Brain microvascular endothelial cell (primary cell): ENCODE data around the gene SUPT3H.

Source experiments
- DNase-seq: peaks from one replicate; pipeline ENCODE4 v3.0.0-alpha.2; 2020
- H3K27ac ChIP-seq: fragments of 250-450 bp; sonication (Bioruptor Pico); 2 replicates; pipeline ENCODE4 v1.5.1; 2020; ENCODE audit warnings: mild to moderate bottlenecking, moderate library complexity
- H3K27me3 ChIP-seq: fragments of 250-450 bp; sonication (Bioruptor Pico); replicated peaks from 2 replicates; pipeline ENCODE4 v1.5.1; 2020; ENCODE audit warnings: mild to moderate bottlenecking
- H3K36me3 ChIP-seq: fragments of 250-450 bp; sonication (Bioruptor Pico); replicated peaks from 2 replicates; pipeline ENCODE4 v1.5.1; 2020; ENCODE audit warnings: mild to moderate bottlenecking
- H3K4me3 ChIP-seq: 2 replicates; pipeline ENCODE4 v1.5.1; 2011; ENCODE audit warnings: low read depth, mild to moderate bottlenecking, control low read depth, low read length, moderate library complexity
- CTCF ChIP-seq: IDR thresholded peaks from 2 replicates; pipeline ENCODE4 v1.5.1; 2011; ENCODE audit warnings: low read depth, mild to moderate bottlenecking, moderate library complexity, low read length, control low read depth, inconsistent platforms; ENCODE audit errors: missing control alignments
- in situ Hi-C: cut with HindIII; loops from 2 replicates; pipeline ENCODE4 v1.10.0; 2017; ENCODE audit warnings: low sequenced_read_pairs, low pct_ligation_motif_present

The SUPT3H gene

GRCh38 chr6:45138765-45139164, 239.0 kb downstream of the SUPT3H start:
- DNase-seq: no peak
- TF ChIP-seq CTCF: no peak
- H3K27ac ChIP-seq: no peak overlapping the region

GRCh38 chr6:45136495-45136894, 241.2 kb downstream of the SUPT3H start:
- in situ Hi-C loops: no loop called here

More at GRCh38 chr6:45138765-45139164, 239.0 kb downstream of the SUPT3H start:
- Histone ChIP-seq H3K36me3 (no peaks in the 10 kb centered on the region), H3K4me3 (no peak overlapping the region), H3K27me3 (no peaks in the 10 kb centered on the region)
- in situ Hi-C loops: no loop called here

GRCh38 chr6:45132658-45133294, 245.0 kb downstream of the SUPT3H start:
- no peak for DNase-seq
- TF ChIP-seq CTCF: no peak
- Histone ChIP-seq H3K27me3 (no peaks in the 10 kb centered on the region), H3K4me3 (no peak overlapping the region), H3K27ac (no peak overlapping the region), H3K36me3 (no peaks in the 10 kb centered on the region)
- in situ Hi-C loops: no loop called here

More at GRCh38 chr6:45136495-45136894, 241.2 kb downstream of the SUPT3H start:
- Histone ChIP-seq H3K27me3 (no peaks in the 10 kb centered on the region), H3K4me3 (no peak overlapping the region), H3K36me3 (no peaks in the 10 kb centered on the region), H3K27ac (no peak overlapping the region)
- no peak for DNase-seq
- no peak for TF ChIP-seq CTCF

- no peaks in the 10 kb centered on the region for H3K36me3 ChIP-seq
- DNase-seq: no peak
- no peaks in the 10 kb centered on the region for H3K27me3 ChIP-seq
- H3K27ac ChIP-seq: no peak overlapping the region
- no peak for TF ChIP-seq CTCF
- in situ Hi-C loops: no loop called here
- no peak overlapping the region for H3K4me3 ChIP-seq
Measured at GRCh38 chr6:45132059-45132458, 245.7 kb downstream of the SUPT3H start.

- no peaks in the 10 kb centered on the region for H3K36me3 ChIP-seq
- H3K27ac ChIP-seq: no peak overlapping the region
- no peak for TF ChIP-seq CTCF
- H3K4me3 ChIP-seq: no peak overlapping the region
- no peak for DNase-seq
- no peaks in the 10 kb centered on the region for H3K27me3 ChIP-seq
- in situ Hi-C loops: no loop called here
Measured at GRCh38 chr6:45129051-45129450, 248.7 kb downstream of the SUPT3H start.

GRCh38 chr6:45127185-45127584, 250.5 kb downstream of the SUPT3H start:
- Histone ChIP-seq H3K27me3 (no peaks in the 10 kb centered on the region), H3K27ac (no peak overlapping the region), H3K36me3 (no peaks in the 10 kb centered on the region), H3K4me3 (no peak overlapping the region)
- DNase-seq: no peak
- no peak for TF ChIP-seq CTCF
- in situ Hi-C loops: no loop called here
